Karpas-422 (cell line): ENCODE results near the gene SERPINB13. TPM values are rescaled to one million over a fixed set of nuclear protein-coding genes. Genes with fewer than 3 reads are reported as not detected.
"Not testable (repeated sequence)": the region's sequence is repeated elsewhere in the genome, so short reads cannot be mapped to it uniquely, and the experiment has no call there.

Source experiments
- DNase-seq: peaks from one replicate; pipeline ENCODE4 v3.0.0-alpha.2; 2015
- H2AFZ ChIP-seq: fragments of 200-600 bp; sonication (generic); 2 replicates; pipeline ENCODE4 v1.6.1; 2014; ENCODE audit warnings: antibody characterized with exemption, low read length, mixed read lengths
- H3K27ac ChIP-seq: fragments of 200-600 bp; sonication (generic); 2 replicates; pipeline ENCODE4 v1.5.1; 2014; ENCODE audit warnings: mild to moderate bottlenecking, low read length, moderate library complexity
- H3K27me3 ChIP-seq: fragments of 200-600 bp; sonication (generic); 2 replicates; pipeline ENCODE4 v1.6.1; 2014; ENCODE audit warnings: low read length, mixed read lengths
- H3K36me3 ChIP-seq: fragments of 200-600 bp; sonication (generic); 2 replicates; pipeline ENCODE4 v1.6.1; 2014; ENCODE audit warnings: low read length, mixed read lengths; ENCODE audit not compliant: insufficient read depth
- H3K4me1 ChIP-seq: fragments of 200-600 bp; sonication (generic); 2 replicates; pipeline ENCODE4 v1.6.1; 2014; ENCODE audit warnings: mild to moderate bottlenecking, low read length, mixed read lengths
- H3K4me2 ChIP-seq: fragments of 200-600 bp; sonication (generic); 2 replicates; pipeline ENCODE4 v1.6.1; 2014; ENCODE audit warnings: low read length, low read depth, mild to moderate bottlenecking; ENCODE audit not compliant: poor library complexity, severe bottlenecking
- H3K4me3 ChIP-seq: fragments of 200-600 bp; sonication (generic); 2 replicates; pipeline ENCODE4 v1.5.1; 2014; ENCODE audit warnings: mild to moderate bottlenecking, antibody characterized with exemption, low read length, mixed read lengths
- H3K79me2 ChIP-seq: fragments of 200-600 bp; sonication (generic); 2 replicates; pipeline ENCODE4 v1.6.1; 2014; ENCODE audit warnings: mild to moderate bottlenecking, low read length, mixed read lengths
- H3K9ac ChIP-seq: fragments of 200-600 bp; sonication (generic); 2 replicates; pipeline ENCODE4 v1.6.0; 2014; ENCODE audit warnings: low read length
- H3K9me2 ChIP-seq: fragments of 200-600 bp; sonication (generic), shearing (Covaris generic); replicated peaks from 2 replicates; pipeline ENCODE4 v1.6.0; 2014; ENCODE audit warnings: mild to moderate bottlenecking, low read length, moderate library complexity; ENCODE audit not compliant: insufficient read depth
- H3K9me3 ChIP-seq: fragments of 300-700, 200-600 bp; sonication (generic); 2 replicates; pipeline ENCODE4 v1.6.1; 2014; ENCODE audit warnings: low read length, mixed read lengths
- H4K20me1 ChIP-seq: fragments of 200-600 bp; sonication (generic); 2 replicates; pipeline ENCODE4 v1.6.1; 2014; ENCODE audit warnings: mild to moderate bottlenecking, antibody characterized with exemption, low read length, low read depth; ENCODE audit not compliant: insufficient read depth
- total RNA-seq: library from RNA; depleted of rRNA; stranded (reverse); fragments of >200 nt; shearing (Covaris generic); gene quantifications from 2 replicates; pipeline ENCODE4 v1.2.3, GENCODE V29; 2014; ENCODE audit warnings: low replicate concordance

SERPINB13 gene
- total RNA-seq, 1 experiment from 2014 or later, result not detected

DNA sequence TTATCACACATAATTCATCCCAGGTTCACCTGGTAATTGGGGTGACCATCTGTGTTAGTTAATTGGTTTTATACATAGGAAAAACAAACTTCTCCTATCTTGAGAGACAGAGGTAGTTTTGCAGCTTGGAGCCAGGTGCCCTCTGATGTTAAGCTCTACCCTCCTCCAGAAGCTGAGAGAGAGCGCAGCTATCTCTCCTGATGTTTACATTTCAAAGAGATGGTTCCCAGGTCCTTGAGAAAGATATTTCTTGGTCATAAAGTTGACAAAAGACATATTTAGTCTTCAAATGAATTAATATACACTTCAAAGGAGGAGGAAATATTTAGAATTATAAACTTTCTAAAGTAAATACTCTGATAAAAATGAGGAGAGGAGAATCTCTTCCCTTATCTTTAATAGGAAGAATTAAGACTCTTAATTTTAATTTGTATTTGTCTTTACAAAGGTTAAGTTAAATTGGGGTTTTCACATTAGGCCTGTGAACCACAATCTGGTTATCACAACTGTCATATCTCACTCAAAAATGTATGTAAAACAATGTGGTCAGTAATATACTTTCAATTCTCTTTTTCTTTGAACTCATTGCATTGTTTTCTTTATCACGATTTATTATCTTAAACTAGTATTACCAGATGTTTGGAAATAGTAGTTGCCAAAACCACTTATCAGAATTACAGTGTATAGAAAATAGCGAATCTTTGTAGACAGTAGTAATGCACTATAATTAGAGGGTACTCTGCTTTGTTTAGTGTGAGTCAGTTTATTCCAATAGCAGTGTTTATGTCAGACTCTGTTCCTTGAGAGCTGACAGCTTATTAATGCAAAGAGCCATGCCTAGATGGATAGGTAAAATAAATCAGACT, 30.1 kb downstream of the SERPINB13 start:
- DNase-seq, result no peak
- Histone ChIP-seq H3K27me3 (0 out of 2 replicates have a peak, but pooled peaks cover 3% of the 10 kb centered on the region), H3K9me2 (0 out of 2 replicates have a peak, but pooled peaks cover 6% of the 10 kb centered on the region), H3K36me3 (no peaks in the 10 kb centered on the region), H3K27ac (no peak overlapping the region), H3K79me2 (no peaks in the 10 kb centered on the region), H3K9ac (no peak overlapping the region), H2AFZ (no peak overlapping the region), H3K9me3 (peaks cover 7% of the 10 kb centered on the region; the same call in 1 of the 2 replicates), H3K4me2 (no peak overlapping the region), H3K4me1 (peaks cover 11% of the 10 kb centered on the region), H3K4me3 (no peak overlapping the region), H4K20me1 (no peaks in the 10 kb centered on the region)

DNA sequence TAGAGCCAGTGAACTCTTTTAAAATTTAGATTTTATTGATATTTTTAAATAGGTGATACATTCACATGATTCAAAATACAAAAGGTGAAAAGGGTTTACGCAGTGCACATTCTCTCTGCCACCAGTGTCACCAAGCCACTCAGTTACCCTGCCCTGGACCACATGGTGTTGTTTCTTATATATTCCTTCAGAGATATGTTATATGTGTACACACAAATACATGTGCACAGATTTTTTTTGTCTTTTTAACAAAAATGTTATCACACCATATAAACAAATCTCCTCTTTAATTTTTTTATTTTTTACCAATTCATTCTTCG, 30.7 kb downstream of the SERPINB13 start:
- peaks cover 7% of the 10 kb centered on the region; the same call in 1 of the 2 replicates for H3K9me3 ChIP-seq
- H3K4me3 ChIP-seq, result no peak overlapping the region
- no peaks in the 10 kb centered on the region for H4K20me1 ChIP-seq
- no peak overlapping the region for H3K9ac ChIP-seq
- no peaks in the 10 kb centered on the region for H3K36me3 ChIP-seq
- no peak overlapping the region for H3K27ac ChIP-seq
- no peak overlapping the region for H2AFZ ChIP-seq
- peaks cover 11% of the 10 kb centered on the region for H3K4me1 ChIP-seq
- 0 out of 2 replicates have a peak, but pooled peaks cover 3% of the 10 kb centered on the region for H3K27me3 ChIP-seq
- H3K4me2 ChIP-seq, result no peak overlapping the region
- no peaks in the 10 kb centered on the region for H3K79me2 ChIP-seq
- no peak for DNase-seq
- 0 out of 2 replicates have a peak, but pooled peaks cover 6% of the 10 kb centered on the region for H3K9me2 ChIP-seq

DNA sequence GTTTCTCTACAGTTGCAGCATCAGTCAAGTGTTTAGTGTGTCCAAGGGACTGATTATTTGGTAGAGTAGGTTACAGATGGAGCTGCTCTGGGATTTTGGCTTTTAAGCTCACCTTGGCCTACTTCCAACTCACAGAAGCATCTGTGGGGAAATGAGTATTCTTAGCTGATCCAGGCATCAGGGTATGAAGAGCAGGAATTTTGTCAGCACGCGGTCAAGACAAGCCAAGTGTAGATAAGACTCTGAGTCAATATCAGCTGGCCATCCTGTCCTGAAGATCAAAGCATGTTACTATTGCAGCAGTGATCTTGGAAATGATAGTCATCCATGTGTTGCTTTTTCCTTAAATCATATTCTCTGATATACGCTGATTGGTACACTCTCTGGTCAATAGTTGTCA, 32.5 kb downstream of the SERPINB13 start:
- Histone ChIP-seq H3K27me3 (no peaks in the 10 kb centered on the region), H3K36me3 (no peaks in the 10 kb centered on the region; the same call in 1 of the 2 replicates), H3K79me2 (no peaks in the 10 kb centered on the region), H3K9ac (no peak overlapping the region), H3K4me1 (peaks cover 11% of the 10 kb centered on the region), H3K9me2 (0 out of 2 replicates have a peak, but pooled peaks cover 6% of the 10 kb centered on the region), H4K20me1 (no peaks in the 10 kb centered on the region), H3K4me3 (no peak overlapping the region), H3K9me3 (peaks cover 22% of the 10 kb centered on the region), H2AFZ (no peak overlapping the region), H3K4me2 (no peak overlapping the region), H3K27ac (no peak overlapping the region)
- DNase-seq, result no peak

DNA sequence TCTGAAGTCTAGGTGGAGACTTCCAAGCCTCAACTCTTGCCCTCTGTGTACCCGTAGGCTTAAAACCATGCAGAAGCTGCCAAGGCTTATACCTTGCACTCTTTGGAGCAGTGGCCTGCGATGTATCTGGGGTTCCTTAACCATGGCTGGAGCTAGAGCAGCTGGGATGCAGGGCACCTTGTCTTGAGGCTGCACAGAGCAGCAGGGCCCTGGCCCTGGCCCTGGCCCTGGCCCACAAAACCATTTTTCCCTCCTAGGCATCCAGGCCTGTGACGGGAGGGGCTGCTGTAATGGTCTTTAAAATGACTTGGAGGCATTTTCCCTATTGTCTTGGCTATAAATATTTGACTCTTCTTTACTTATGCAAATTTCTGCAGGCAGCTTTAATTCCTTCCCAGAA, 37.7 kb downstream of the SERPINB13 start:
- no peak for DNase-seq
- Histone ChIP-seq H3K4me1 (peaks cover 5% of the 10 kb centered on the region; the same call in 1 of the 2 replicates), H3K27me3 (no peaks in the 10 kb centered on the region), H3K4me2 (no peak overlapping the region), H3K4me3 (no peak overlapping the region), H3K9ac (no peak overlapping the region), H4K20me1 (no peaks in the 10 kb centered on the region), H3K27ac (no peak overlapping the region), H3K9me3 (peaks cover 46% of the 10 kb centered on the region), H3K9me2 (0 out of 2 replicates have a peak, but pooled peaks cover 6% of the 10 kb centered on the region), H2AFZ (no peak overlapping the region), H3K36me3 (no peaks in the 10 kb centered on the region; the same call in 1 of the 2 replicates), H3K79me2 (no peaks in the 10 kb centered on the region)

DNA sequence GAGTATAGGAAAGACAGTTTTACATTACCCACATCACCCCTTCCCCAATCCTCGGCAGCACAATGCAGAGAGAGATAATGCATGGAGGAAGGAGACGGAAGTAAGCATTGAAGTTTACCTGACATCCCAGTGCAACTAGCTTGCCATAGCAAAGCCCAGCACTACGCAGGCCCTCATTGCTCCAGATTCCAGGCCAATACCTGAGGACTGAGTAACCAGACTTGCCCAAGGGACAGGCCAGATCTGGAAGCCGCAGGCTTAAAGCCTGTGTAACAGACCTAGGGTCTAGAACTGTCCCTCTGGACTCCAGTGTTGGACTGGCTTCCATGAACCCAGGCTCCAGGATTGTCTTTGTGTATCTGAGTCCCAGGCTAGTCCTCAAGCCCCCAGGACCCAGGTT, 39.3 kb downstream of the SERPINB13 start:
- no peaks in the 10 kb centered on the region for H3K79me2 ChIP-seq
- no peak overlapping the region for H2AFZ ChIP-seq
- peaks cover 5% of the 10 kb centered on the region; the same call in 1 of the 2 replicates for H3K4me1 ChIP-seq
- no peaks in the 10 kb centered on the region for H4K20me1 ChIP-seq
- H3K9me2 ChIP-seq, result peaks cover 4% of the 10 kb centered on the region; the same call in 1 of the 2 replicates
- no peak overlapping the region for H3K4me3 ChIP-seq
- DNase-seq, result no peak
- no peak overlapping the region for H3K27ac ChIP-seq
- no peaks in the 10 kb centered on the region; the same call in 1 of the 2 replicates for H3K36me3 ChIP-seq
- H3K9ac ChIP-seq, result no peak overlapping the region
- no peaks in the 10 kb centered on the region for H3K27me3 ChIP-seq
- H3K9me3 ChIP-seq, result peaks cover 45% of the 10 kb centered on the region
- no peak overlapping the region for H3K4me2 ChIP-seq

DNA sequence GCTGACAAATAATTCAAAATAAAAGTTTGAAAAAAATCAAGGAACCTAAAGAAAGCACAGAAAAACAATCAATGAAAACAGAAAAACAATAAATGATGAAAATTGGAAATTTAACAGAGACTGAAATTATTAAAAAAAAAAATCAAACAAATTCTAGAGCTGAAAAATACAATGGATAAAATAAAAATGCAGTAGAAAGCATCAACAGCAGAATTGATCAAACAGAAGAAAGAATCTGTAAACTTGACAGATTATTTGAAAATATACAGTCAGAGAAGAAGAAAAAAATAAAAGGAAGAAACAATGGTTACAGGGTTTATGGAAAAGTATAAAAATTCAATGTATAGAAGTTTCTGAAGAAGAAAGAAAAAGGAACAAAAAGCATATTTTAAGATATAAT, 40.7 kb downstream of the SERPINB13 start:
- DNase-seq, result no peak
- no peak overlapping the region for H3K4me2 ChIP-seq
- H3K9me2 ChIP-seq, result peaks cover 3% of the 10 kb centered on the region; the same call in 1 of the 2 replicates
- H3K9ac ChIP-seq, result no peak overlapping the region
- no peaks in the 10 kb centered on the region; the same call in 1 of the 2 replicates for H3K36me3 ChIP-seq
- no peak overlapping the region for H2AFZ ChIP-seq
- no peaks in the 10 kb centered on the region for H3K79me2 ChIP-seq
- H3K4me3 ChIP-seq, result no peak overlapping the region; the same call in 1 of the 2 replicates
- H4K20me1 ChIP-seq, result no peaks in the 10 kb centered on the region
- peaks cover 45% of the 10 kb centered on the region for H3K9me3 ChIP-seq
- H3K4me1 ChIP-seq, result no peaks in the 10 kb centered on the region
- no peaks in the 10 kb centered on the region for H3K27me3 ChIP-seq
- no peak overlapping the region for H3K27ac ChIP-seq

DNA sequence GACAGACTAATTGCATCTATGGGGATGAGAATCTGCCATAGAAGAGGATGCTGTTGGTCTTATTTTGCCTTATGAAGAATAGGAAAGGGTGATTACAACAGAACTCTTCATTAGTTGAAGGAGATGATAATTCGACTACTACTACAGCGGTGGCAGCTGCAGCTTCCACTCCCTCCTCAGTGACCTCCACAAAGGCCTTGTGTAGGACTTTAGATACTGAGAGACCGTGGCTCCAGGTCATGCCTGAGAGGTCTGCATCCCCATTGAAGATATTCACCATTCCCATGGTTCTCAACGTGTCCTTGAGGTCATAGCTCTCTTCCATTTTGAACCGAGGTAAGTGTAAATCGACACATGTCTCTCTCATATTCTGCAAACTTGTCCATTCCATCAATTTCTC, 50.6 kb downstream of the SERPINB13 start:
- Histone ChIP-seq H3K27me3 (peaks cover 3% of the 10 kb centered on the region; the same call in 1 of the 2 replicates), H2AFZ (no peak overlapping the region), H3K4me3 (no peak overlapping the region), H3K36me3 (no peaks in the 10 kb centered on the region), H4K20me1 (no peaks in the 10 kb centered on the region), H3K27ac (no peak overlapping the region), H3K79me2 (no peaks in the 10 kb centered on the region), H3K9me2 (no peaks in the 10 kb centered on the region), H3K4me1 (no peaks in the 10 kb centered on the region), H3K9ac (no peak overlapping the region), H3K9me3 (no peaks in the 10 kb centered on the region), H3K4me2 (no peak overlapping the region)
- DNase-seq, result no peak

DNA sequence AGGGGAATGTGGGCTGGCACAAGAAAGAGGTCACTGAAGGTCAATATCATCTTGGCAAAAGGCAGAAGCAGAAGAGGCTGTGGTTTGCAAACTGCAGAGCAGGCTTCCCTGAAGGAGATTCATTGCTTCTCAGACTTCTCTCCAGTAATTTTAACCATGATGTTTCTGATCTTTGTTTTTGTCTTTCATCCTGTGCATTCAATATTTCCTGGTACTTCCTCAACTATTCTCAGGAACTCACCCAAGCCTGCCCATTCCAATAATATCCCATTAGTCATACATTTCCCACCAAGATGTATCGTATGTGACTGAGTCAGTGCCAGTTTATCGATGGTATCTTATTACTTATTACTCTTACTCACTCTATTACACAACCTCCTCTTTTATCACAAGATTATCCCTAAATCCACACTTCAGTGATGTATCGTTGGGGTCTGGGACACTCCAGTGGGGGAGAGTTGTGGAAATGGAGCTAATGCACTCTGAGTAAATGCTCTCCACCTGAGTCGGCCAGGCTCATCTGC, 54.1 kb downstream of the SERPINB13 start:
- H2AFZ ChIP-seq, H3K4me3 ChIP-seq, H3K9ac ChIP-seq, H3K27ac ChIP-seq, H3K27me3 ChIP-seq, H3K4me1 ChIP-seq, H3K79me2 ChIP-seq, H3K9me3 ChIP-seq, H4K20me1 ChIP-seq, H3K36me3 ChIP-seq, H3K4me2 ChIP-seq, DNase-seq, H3K9me2 ChIP-seq: not testable (repeated sequence)
